HG02840 (cell line): ENCODE measurements around the gene SLC6A20.

Experiments
- ATAC-seq: cut with Tn5 transposase; IDR thresholded peaks from one replicate; pipeline ENCODE4 v1.9.1; 2021; ENCODE audit warnings: mild to moderate bottlenecking, moderate library complexity, moderate number of reproducible peaks; ENCODE audit not compliant: unreplicated experiment, low FRiP score

SLC6A20 gene

GRCh38 chr3:45803252-45803935 is 7.1 kb upstream of the SLC6A20 start:
- no peak for ATAC-seq

- ATAC-seq: no peak
These were observed 5.8 kb upstream of the SLC6A20 start for GRCh38 chr3:45802146-45802545.

- no peak for ATAC-seq
These were observed 4.3 kb upstream of the SLC6A20 start for GRCh38 chr3:45800611-45801010.

GRCh38 chr3:45799586-45799985 is 3.2 kb upstream of the SLC6A20 start:
- ATAC-seq: no peak

GRCh38 chr3:45798034-45798433 is 1.7 kb upstream of the SLC6A20 start:
- no peak for ATAC-seq

- ATAC-seq: no peak
These were observed 734 bp upstream of the SLC6A20 start for GRCh38 chr3:45796902-45797637.

- ATAC-seq: no peak
These were observed 841 bp downstream of the SLC6A20 start for GRCh38 chr3:45795509-45795881.

GRCh38 chr3:45794660-45795059 is 1.7 kb downstream of the SLC6A20 start:
- ATAC-seq: no peak

- no peak for ATAC-seq
These were observed 2.2 kb downstream of the SLC6A20 start for GRCh38 chr3:45794177-45794560.

GRCh38 chr3:45793482-45794176 is 2.7 kb downstream of the SLC6A20 start:
- no peak for ATAC-seq

- ATAC-seq: no peak
These were observed 3.7 kb downstream of the SLC6A20 start for GRCh38 chr3:45792516-45793172.

- no peak for ATAC-seq
These were observed 4.3 kb downstream of the SLC6A20 start for GRCh38 chr3:45792036-45792435.

GRCh38 chr3:45790596-45790995 is 5.7 kb downstream of the SLC6A20 start:
- no peak for ATAC-seq

GRCh38 chr3:45789235-45789812 is 7.0 kb downstream of the SLC6A20 start:
- ATAC-seq: no peak

GRCh38 chr3:45787551-45787950 is 8.8 kb downstream of the SLC6A20 start:
- ATAC-seq: no peak

- no peak for ATAC-seq
These were observed 9.4 kb downstream of the SLC6A20 start for GRCh38 chr3:45786801-45787495.

- ATAC-seq: no peak
These were observed 10.7 kb downstream of the SLC6A20 start for GRCh38 chr3:45785605-45786150.

- no peak for ATAC-seq
These were observed 12.7 kb downstream of the SLC6A20 start for GRCh38 chr3:45783667-45784066.

GRCh38 chr3:45782381-45782780 is 14.0 kb downstream of the SLC6A20 start:
- ATAC-seq: no peak

- ATAC-seq: no peak
These were observed 14.5 kb downstream of the SLC6A20 start for GRCh38 chr3:45781841-45782240.
